Naive thymus-derived CD4-positive, alpha-beta T cell (primary cell): Measurements from ENCODE around the gene PTPRE. TPM values are rescaled to one million over a fixed set of nuclear protein-coding genes. Genes with fewer than 3 reads are reported as not detected.

Experiments
- ATAC-seq: fragments of 150-1000 bp; cut with Tn5 transposase; 2 replicates; pipeline ENCODE4 v1.10.0; 2021; ENCODE audit warnings: mild to moderate bottlenecking, moderate library complexity
- CTCF ChIA-PET: fragments of 350-600 bp; sonication (Branson Sonifier 250); formaldehyde crosslinking; loops from one replicate; lab custom pipeline; 2021; ENCODE audit warnings: antibody characterized with exemption; lab: Charles Lee
- POLR2A ChIA-PET: fragments of 350-600 bp; sonication (Branson Sonifier 250); formaldehyde crosslinking; loops from one replicate; lab custom pipeline; 2021; ENCODE audit warnings: antibody characterized with exemption, inconsistent platforms; lab: Charles Lee
- DNase-seq, 9 donors: peaks; one replicate each; pipeline versions ENCODE4 v3.0.0 to v3.0.0-alpha.2; 2020 to 2022; ENCODE audit warnings: mixed read lengths in 1 of 9
- H3K27ac ChIP-seq: one replicate; pipeline ENCODE4 v1.7.0; 2013; ENCODE audit warnings: mild to moderate bottlenecking, low read depth, low read length, moderate library complexity
- H3K27me3 ChIP-seq, 2 donors: one replicate each; pipeline ENCODE4 v1.7.0; 2013; ENCODE audit warnings: low read length in 2 of 2, mild to moderate bottlenecking in 2 of 2, moderate library complexity in 2 of 2; ENCODE audit not compliant: control insufficient read depth in 2 of 2, insufficient read depth in 2 of 2
- H3K36me3 ChIP-seq, 3 experiments: 1 replicate in 2 of 3; 2 replicates in 1 of 3; pipeline ENCODE4 v1.7.0; 2013; ENCODE audit warnings: low read length in 3 of 3, mild to moderate bottlenecking in 3 of 3, moderate library complexity in 1 of 3; ENCODE audit not compliant: insufficient read depth in 3 of 3, control insufficient read depth in 2 of 3
- H3K4me1 ChIP-seq, 2 donors: one replicate each; pipeline ENCODE4 v1.7.0; 2013; ENCODE audit warnings: low read length in 2 of 2, mild to moderate bottlenecking in 2 of 2, moderate library complexity in 1 of 2; ENCODE audit not compliant: control insufficient read depth in 2 of 2, insufficient read depth in 2 of 2
- H3K4me3 ChIP-seq: 2 replicates; pipeline ENCODE4 v1.7.0; 2013; ENCODE audit warnings: mild to moderate bottlenecking, low read length
- H3K9me3 ChIP-seq, 3 experiments: 1 replicate in 2 of 3; 2 replicates in 1 of 3; pipeline ENCODE4 v1.7.0; 2013; ENCODE audit warnings: low read length in 3 of 3; ENCODE audit not compliant: control insufficient read depth in 2 of 3
- H3K27ac Mint-ChIP-seq, 9 donors: one replicate each; pipeline ENCODE4 v1.8.0; 2020 to 2022; ENCODE audit warnings: mixed read lengths in 9 of 9, mild to moderate bottlenecking in 8 of 9, moderate library complexity in 5 of 9, inconsistent platforms in 2 of 9
- H3K27me3 Mint-ChIP-seq, 5 donors: one replicate each; pipeline ENCODE4 v1.8.0; 2021 to 2022; ENCODE audit warnings: mixed read lengths in 5 of 5, mild to moderate bottlenecking in 1 of 5
- H3K36me3 Mint-ChIP-seq, 5 donors: one replicate each; pipeline ENCODE4 v1.8.0; 2020 to 2022; ENCODE audit warnings: mixed read lengths in 5 of 5, mild to moderate bottlenecking in 3 of 5, inconsistent platforms in 1 of 5
- H3K4me1 Mint-ChIP-seq, 7 donors: one replicate each; pipeline ENCODE4 v1.8.0; 2020 to 2022; ENCODE audit warnings: mixed read lengths in 7 of 7, mild to moderate bottlenecking in 3 of 7, inconsistent platforms in 1 of 7
- H3K4me3 Mint-ChIP-seq, 10 donors: one replicate each; pipeline ENCODE4 v1.8.0; 2020 to 2022; ENCODE audit warnings: mild to moderate bottlenecking in 10 of 10, mixed read lengths in 10 of 10, moderate library complexity in 6 of 10, inconsistent platforms in 2 of 10
- H3K9me3 Mint-ChIP-seq, 11 donors: one replicate each; pipeline ENCODE4 v1.8.0; 2020 to 2022; ENCODE audit warnings: mixed read lengths in 11 of 11, mild to moderate bottlenecking in 4 of 11, inconsistent platforms in 1 of 11, moderate library complexity in 1 of 11
- intact Hi-C, 2 donors: fragments of 100-400 bp; cut with micrococcal nuclease; formaldehyde crosslinking; loops; one replicate each; pipeline ENCODE4 v1.15.1; 2023
- polyA plus RNA-seq, 2 donors: library from polyadenylated mRNA; unstranded; fragments of 300-500 nt; fragmentation: Illumina TruSeq; gene quantifications; one replicate each; pipeline ENCODE4 v1.2.3, GENCODE V29; 2021
- total RNA-seq, 6 experiments: library from RNA in 5 of 6; stranded (reverse) in 5 of 6; gene quantifications; 1 replicate in 5 of 6; 2 replicates in 1 of 6; pipeline ENCODE4 v1.2.3 and lab custom pipeline; 2021 to 2026

Gene PTPRE
- total and polyA plus RNA-seq, 7 experiments from 2014 or later: 6.6 to 237 (median 27.9) TPM

DNA sequence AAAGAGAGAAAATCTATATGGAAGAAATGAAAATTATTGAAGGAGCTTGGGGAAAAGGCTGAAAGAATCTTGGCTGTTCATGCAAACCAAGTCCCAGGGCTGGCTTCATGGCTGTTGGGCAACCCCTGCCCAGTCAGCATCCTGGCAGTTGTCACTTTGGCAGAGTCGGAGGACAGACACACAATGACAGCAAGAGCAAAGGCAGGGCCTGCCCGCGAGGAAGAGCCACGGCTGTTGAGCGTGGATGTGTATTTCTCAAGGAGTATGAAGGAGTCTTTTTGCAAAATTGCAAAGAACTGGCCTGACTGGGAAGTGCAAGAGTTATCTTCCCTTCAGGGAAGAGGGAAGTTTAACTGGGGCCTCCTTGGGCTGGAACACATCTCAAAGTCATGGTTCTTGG is 11.7 kb downstream of the PTPRE start:
- peaks cover 0 to 10% (median 0%) of the 10 kb centered on the region in 7 donors for H3K4me1 Mint-ChIP-seq
- H3K27me3 Mint-ChIP-seq: no peaks in the 10 kb centered on the region
- intact Hi-C loops: no loop called here
- peaks cover 0 to 2% (median 0%) of the 10 kb centered on the region in 5 donors for H3K36me3 Mint-ChIP-seq
- H3K36me3 ChIP-seq: no peaks in the 10 kb centered on the region
- no peak overlapping the region for H3K27ac ChIP-seq
- H3K4me3 Mint-ChIP-seq: no peak overlapping the region
- ChIA-PET POLR2A (no interaction called here), CTCF (interaction anchor here (0.5 to 0.6 kb wide), 2 partner anchors 8 to 146 kb away, joined by 3 to 5 read pairs; no protein-coding TSS in a partner anchor)
- DNase-seq (no peak), ATAC-seq (peak; percentile 34)
- no peak overlapping the region for H3K27ac Mint-ChIP-seq
- H3K27me3 ChIP-seq: no peaks in the 10 kb centered on the region
- H3K4me3 ChIP-seq: no peak overlapping the region
- H3K9me3 Mint-ChIP-seq: peaks cover 0 to 4% (median 0%) of the 10 kb centered on the region in 11 donors
- H3K9me3 ChIP-seq: no peaks in the 10 kb centered on the region
- no peaks in the 10 kb centered on the region for H3K4me1 ChIP-seq

DNA sequence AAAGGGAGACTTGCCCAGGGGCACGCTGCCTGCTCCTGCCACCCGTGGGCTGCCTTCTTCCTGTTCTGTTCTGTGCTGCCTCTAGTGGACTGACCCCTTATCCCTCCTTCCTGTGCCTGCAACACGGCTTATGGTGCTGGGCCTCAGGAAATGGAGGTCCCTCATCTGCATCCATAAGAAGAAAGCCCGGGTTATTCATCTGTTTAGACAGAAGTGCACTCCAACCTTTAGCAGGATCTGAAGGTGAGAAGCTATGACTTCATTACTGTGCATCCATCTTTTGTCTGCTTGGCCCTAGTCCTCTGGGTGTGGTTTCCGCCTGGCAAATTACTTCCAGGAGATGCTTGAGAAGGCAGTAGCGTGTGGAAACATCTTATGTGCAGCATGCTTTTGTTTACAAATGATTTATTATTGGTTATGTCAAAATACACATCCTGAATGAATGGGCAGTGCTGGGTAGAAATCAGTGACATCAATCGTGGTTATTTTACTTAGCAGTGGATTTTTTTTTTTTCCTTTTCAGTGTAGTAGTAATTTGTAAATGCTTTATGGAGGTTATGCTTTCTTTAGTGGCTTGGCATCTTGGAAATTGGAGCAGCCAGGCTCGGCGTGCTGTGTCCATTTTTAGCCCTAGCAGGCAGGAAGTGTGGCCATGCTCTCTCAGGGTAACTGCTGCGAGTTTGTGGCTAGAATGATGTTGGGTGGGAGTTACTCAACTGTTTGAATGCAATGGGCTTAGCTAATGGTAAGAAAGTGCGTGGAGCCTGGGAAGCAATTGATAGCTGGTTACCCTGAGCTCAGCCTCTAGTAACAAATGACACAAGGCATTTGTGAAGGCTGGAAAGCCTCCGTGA is 12.7 kb downstream of the PTPRE start:
- Histone ChIP-seq H3K36me3 (no peaks in the 10 kb centered on the region), H3K27me3 (no peaks in the 10 kb centered on the region), H3K9me3 (no peaks in the 10 kb centered on the region), H3K4me3 (no peak overlapping the region), H3K4me1 (no peaks in the 10 kb centered on the region), H3K27ac (no peak overlapping the region)
- ChIA-PET POLR2A (no interaction called here), CTCF (interaction anchor here (0.6 kb wide), 1 partner anchor 144 kb away, joined by 3 read pairs; no protein-coding TSS in a partner anchor)
- H3K9me3 Mint-ChIP-seq: peaks cover 0 to 4% (median 0%) of the 10 kb centered on the region in 11 donors
- no peak overlapping the region for H3K4me3 Mint-ChIP-seq
- no peak for DNase-seq
- intact Hi-C loops: no loop called here
- H3K36me3 Mint-ChIP-seq: peaks cover 0 to 2% (median 0%) of the 10 kb centered on the region in 5 donors
- peaks cover 0 to 10% (median 0%) of the 10 kb centered on the region in 7 donors for H3K4me1 Mint-ChIP-seq
- H3K27me3 Mint-ChIP-seq: no peaks in the 10 kb centered on the region
- ATAC-seq: peak; percentile 36
- no peak overlapping the region for H3K27ac Mint-ChIP-seq

DNA sequence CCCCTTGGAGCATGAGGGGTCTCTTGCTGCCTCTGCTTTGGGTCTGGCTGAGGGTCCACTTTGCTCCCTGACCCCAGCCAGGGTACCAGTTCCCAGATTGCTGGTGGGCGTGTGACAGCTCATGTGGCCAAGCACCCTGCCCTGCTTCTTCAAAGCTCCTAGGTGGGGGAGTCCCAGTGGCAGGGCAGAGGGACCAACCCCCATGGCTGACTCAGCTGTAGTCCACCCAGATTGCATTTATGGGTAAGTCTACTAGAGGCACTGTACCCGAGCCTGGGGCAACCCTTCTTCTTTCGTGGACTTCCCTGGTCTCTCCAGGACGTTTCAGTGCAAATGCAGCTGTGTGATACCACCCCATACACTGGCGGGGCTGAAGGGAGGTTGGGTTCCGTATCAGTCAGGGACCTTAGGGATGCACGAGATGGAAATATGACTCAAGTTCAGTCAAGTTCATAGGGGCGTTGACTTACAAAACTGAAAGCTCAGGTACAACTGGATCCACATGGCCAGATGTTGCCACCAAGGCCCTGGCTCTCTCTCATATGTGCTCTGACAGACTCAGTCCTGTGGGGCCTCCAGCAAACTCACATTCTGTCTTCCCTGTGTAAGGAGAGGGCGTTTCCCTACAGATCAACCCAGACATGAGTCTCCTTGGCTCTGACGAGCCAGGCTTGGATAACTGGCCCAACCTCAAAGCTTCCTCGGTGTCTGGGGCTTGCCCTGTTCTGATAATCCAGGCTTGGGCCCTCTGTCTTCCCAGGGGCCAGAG is 13.6 kb downstream of the PTPRE start:
- H3K36me3 ChIP-seq: no peaks in the 10 kb centered on the region
- H3K4me1 ChIP-seq: no peaks in the 10 kb centered on the region
- H3K9me3 ChIP-seq: no peaks in the 10 kb centered on the region
- H3K4me1 Mint-ChIP-seq: peaks cover 0 to 13% (median 0%) of the 10 kb centered on the region in 7 donors
- CTCF ChIA-PET: no interaction called here
- H3K27me3 Mint-ChIP-seq: no peaks in the 10 kb centered on the region
- no peak overlapping the region for H3K27ac Mint-ChIP-seq
- H3K9me3 Mint-ChIP-seq: peaks cover 0 to 4% (median 0%) of the 10 kb centered on the region in 11 donors
- POLR2A ChIA-PET: no interaction called here
- no peak overlapping the region for H3K4me3 ChIP-seq
- peaks cover 0 to 2% (median 0%) of the 10 kb centered on the region in 5 donors for H3K36me3 Mint-ChIP-seq
- ATAC-seq (no peak), DNase-seq (no peak)
- no peak overlapping the region for H3K27ac ChIP-seq
- intact Hi-C loops: no loop called here
- no peaks in the 10 kb centered on the region for H3K27me3 ChIP-seq
- no peak overlapping the region for H3K4me3 Mint-ChIP-seq

DNA sequence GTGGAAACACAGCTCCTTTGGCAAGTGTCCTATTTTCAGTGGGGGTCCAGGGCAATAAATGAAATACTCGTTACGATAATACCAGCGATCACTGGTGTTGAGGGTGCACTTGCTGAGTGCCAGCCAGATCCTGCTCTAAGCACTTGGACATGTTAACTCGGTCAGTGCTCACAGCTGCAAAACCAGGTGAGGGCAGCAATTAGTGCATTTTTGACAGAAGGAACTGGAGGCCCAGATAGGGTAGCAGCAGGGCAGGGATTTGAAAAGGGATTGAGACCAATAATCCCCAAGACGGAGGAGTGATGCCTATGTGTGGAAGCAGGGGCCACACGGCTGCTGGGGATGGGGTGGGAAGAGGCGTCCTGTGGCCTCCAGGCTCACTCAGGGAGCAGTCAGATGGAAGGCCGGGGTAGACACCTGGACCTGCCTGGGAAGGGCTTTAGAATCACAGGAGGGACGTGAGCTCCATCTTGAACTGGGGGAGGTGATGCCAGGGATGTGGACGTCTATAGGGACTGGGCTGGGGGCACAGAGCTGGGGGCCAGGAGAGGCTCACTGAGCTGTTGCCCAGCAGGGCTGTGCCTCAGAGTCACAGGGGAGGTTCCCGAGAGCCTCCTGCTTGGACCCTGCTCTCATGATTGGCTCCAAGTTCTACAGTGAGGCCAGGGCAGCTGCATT is 14.3 kb downstream of the PTPRE start:
- POLR2A ChIA-PET: no interaction called here
- no peak overlapping the region for H3K4me3 ChIP-seq
- Mint-ChIP-seq H3K9me3 (peaks cover 0 to 3% (median 0%) of the 10 kb centered on the region in 11 donors), H3K36me3 (peaks cover 0 to 1% (median 0%) of the 10 kb centered on the region in 5 donors), H3K4me3 (no peak overlapping the region), H3K4me1 (peaks cover 0 to 16% (median 0%) of the 10 kb centered on the region in 7 donors), H3K27me3 (no peaks in the 10 kb centered on the region), H3K27ac (peak overlapping the region in 1 of 9 donors; percentile 29)
- no peaks in the 10 kb centered on the region for H3K36me3 ChIP-seq
- CTCF ChIA-PET: no interaction called here
- no peaks in the 10 kb centered on the region for H3K27me3 ChIP-seq
- intact Hi-C loops: no loop called here
- peak; percentile 17 for ATAC-seq
- H3K9me3 ChIP-seq: no peaks in the 10 kb centered on the region
- H3K4me1 ChIP-seq: no peaks in the 10 kb centered on the region
- H3K27ac ChIP-seq: no peak overlapping the region
- DNase-seq: no peak

DNA sequence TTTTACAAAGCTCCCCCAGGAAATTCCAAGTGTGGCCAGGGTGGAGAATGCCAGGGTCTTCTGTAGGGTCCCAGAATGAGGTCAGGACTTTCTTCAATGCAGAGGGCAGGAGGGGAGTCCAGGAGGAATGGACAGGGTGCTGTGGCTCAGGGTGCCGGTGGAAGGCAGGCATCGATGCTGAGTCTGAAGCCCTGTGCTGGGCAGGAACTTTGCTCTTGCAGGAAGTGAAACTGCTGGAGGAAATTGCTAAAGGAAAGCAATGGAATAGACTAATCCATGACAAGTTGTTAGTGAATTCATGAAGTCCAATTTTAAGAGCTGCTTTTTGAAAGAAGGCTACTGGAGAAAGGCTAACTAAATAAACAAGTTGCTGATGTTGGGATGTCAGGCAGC is 14.8 kb downstream of the PTPRE start:
- intact Hi-C loops: no loop called here
- Mint-ChIP-seq H3K36me3 (no peaks in the 10 kb centered on the region), H3K4me3 (no peak overlapping the region), H3K27ac (no peak overlapping the region), H3K27me3 (peaks cover 0 to 2% (median 0%) of the 10 kb centered on the region in 5 donors), H3K9me3 (no peaks in the 10 kb centered on the region), H3K4me1 (peaks cover 0 to 16% (median 0%) of the 10 kb centered on the region in 7 donors)
- Histone ChIP-seq H3K4me3 (no peak overlapping the region), H3K27me3 (no peaks in the 10 kb centered on the region), H3K36me3 (no peaks in the 10 kb centered on the region), H3K9me3 (no peaks in the 10 kb centered on the region), H3K4me1 (no peaks in the 10 kb centered on the region), H3K27ac (no peak overlapping the region)
- ATAC-seq (peak; percentile 59), DNase-seq (no peak)
- ChIA-PET POLR2A (no interaction called here), CTCF (no interaction called here)

DNA sequence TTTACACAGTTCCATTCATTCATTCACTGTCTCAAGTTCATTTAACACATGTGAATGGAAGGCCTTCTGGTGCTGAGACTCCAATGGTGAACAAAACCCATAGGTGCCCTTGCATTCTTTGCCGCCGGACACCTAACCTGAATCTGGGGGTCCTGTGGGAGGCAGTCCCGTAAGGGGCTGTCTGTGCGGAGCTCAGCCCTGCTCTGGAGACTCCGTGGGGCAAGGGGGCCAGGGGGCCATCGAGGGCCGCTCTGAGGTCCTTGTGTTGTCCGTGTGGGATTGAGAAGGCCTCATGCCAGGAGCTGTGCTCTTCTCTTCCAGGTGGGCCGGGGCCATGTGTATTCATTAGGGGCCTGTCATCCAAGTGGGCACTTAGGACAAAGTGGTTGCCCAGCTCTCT is 15.3 kb downstream of the PTPRE start:
- Mint-ChIP-seq H3K36me3 (no peaks in the 10 kb centered on the region), H3K27ac (no peak overlapping the region), H3K9me3 (no peaks in the 10 kb centered on the region), H3K4me1 (peaks cover 0 to 16% (median 0%) of the 10 kb centered on the region in 7 donors), H3K4me3 (no peak overlapping the region), H3K27me3 (peaks cover 0 to 2% (median 0%) of the 10 kb centered on the region in 5 donors)
- CTCF ChIA-PET: no interaction called here
- no peaks in the 10 kb centered on the region for H3K27me3 ChIP-seq
- H3K4me1 ChIP-seq: no peaks in the 10 kb centered on the region
- H3K27ac ChIP-seq: no peak overlapping the region
- POLR2A ChIA-PET: no interaction called here
- no peak overlapping the region for H3K4me3 ChIP-seq
- intact Hi-C loops: no loop called here
- ATAC-seq (no peak), DNase-seq (no peak)
- H3K9me3 ChIP-seq: no peaks in the 10 kb centered on the region
- H3K36me3 ChIP-seq: no peaks in the 10 kb centered on the region
